ENCODE measurements around the gene GSTP1. TPM values are rescaled to one million over a fixed set of nuclear protein-coding genes. Genes with fewer than 3 reads are reported as not detected.
"Not testable (repeated sequence)": the region's sequence is repeated elsewhere in the genome, so short reads cannot be mapped to it uniquely, and the experiment has no call there.

Gene GSTP1
- total RNA-seq, 1 donor from 2014 or later: 436 TPM

GRCh38 chr11:67544616-67545242 is 38.9 kb upstream of the GSTP1 start:
- no peak overlapping the region for H3K27ac ChIP-seq
- H3K4me3 ChIP-seq: no peak overlapping the region
- no peaks in the 10 kb centered on the region for H4K20me1 ChIP-seq (ENCODE audit: low read depth)
- H3K9ac ChIP-seq: no peak overlapping the region
- Mint-ChIP-seq H3K27me3 (ENCODE audit: insufficient read depth, low read depth) (peaks cover 8% of the 10 kb centered on the region), H3K27ac (no peak overlapping the region), H3K9me3 (peaks cover 3% of the 10 kb centered on the region), H3K4me3 (no peak overlapping the region), H3K36me3 (no peaks in the 10 kb centered on the region), H3K4me1 (peaks cover 4% of the 10 kb centered on the region)
- no peak for DNase-seq (ENCODE audit: low spot score)
- no peaks in the 10 kb centered on the region for H3K79me2 ChIP-seq (ENCODE audit: low read depth)
- H2AFZ ChIP-seq (replicated peaks): peak overlapping the region; percentile 82
- H3K9me3 ChIP-seq (ENCODE audit: low read depth): no peaks in the 10 kb centered on the region
- H3F3A ChIP-seq (ENCODE audit: low read depth): peaks cover 4% of the 10 kb centered on the region
- TF ChIP-seq, protein P1, sequence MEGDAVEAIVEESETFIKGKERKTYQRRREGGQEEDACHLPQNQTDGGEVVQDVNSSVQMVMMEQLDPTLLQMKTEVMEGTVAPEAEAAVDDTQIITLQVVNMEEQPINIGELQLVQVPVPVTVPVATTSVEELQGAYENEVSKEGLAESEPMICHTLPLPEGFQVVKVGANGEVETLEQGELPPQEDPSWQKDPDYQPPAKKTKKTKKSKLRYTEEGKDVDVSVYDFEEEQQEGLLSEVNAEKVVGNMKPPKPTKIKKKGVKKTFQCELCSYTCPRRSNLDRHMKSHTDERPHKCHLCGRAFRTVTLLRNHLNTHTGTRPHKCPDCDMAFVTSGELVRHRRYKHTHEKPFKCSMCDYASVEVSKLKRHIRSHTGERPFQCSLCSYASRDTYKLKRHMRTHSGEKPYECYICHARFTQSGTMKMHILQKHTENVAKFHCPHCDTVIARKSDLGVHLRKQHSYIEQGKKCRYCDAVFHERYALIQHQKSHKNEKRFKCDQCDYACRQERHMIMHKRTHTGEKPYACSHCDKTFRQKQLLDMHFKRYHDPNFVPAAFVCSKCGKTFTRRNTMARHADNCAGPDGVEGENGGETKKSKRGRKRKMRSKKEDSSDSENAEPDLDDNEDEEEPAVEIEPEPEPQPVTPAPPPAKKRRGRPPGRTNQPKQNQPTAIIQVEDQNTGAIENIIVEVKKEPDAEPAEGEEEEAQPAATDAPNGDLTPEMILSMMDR (IDR thresholded peaks at IDR 0.05): no peak
- TF ChIP-seq EZH2phosphoT487 (IDR thresholded peaks at IDR 0.05) (no peak), EZH2 (IDR thresholded peaks at IDR 0.05) (no peak)
- H3K4me2 ChIP-seq: no peak overlapping the region
- peaks cover 6% of the 10 kb centered on the region for H3K4me1 ChIP-seq
- H3K36me3 ChIP-seq: no peaks in the 10 kb centered on the region
- H3K27me3 ChIP-seq: no peaks in the 10 kb centered on the region

- Mint-ChIP-seq H3K4me1 (peaks cover 4% of the 10 kb centered on the region), H3K36me3 (no peaks in the 10 kb centered on the region), H3K27ac (peak overlapping the region; percentile 30), H3K27me3 (ENCODE audit: insufficient read depth, low read depth) (peaks cover 8% of the 10 kb centered on the region), H3K9me3 (peaks cover 2% of the 10 kb centered on the region), H3K4me3 (no peak overlapping the region)
- TF ChIP-seq, protein P1 (IDR thresholded peaks at IDR 0.05): peak; percentile 20
- TF ChIP-seq EZH2 (IDR thresholded peaks at IDR 0.05): no peak
- TF ChIP-seq EZH2phosphoT487 (IDR thresholded peaks at IDR 0.05): no peak
- Histone ChIP-seq H3F3A (ENCODE audit: low read depth) (peaks cover 4% of the 10 kb centered on the region), H4K20me1 (ENCODE audit: low read depth) (no peaks in the 10 kb centered on the region), H3K36me3 (no peaks in the 10 kb centered on the region), H3K27me3 (no peaks in the 10 kb centered on the region), H3K79me2 (ENCODE audit: low read depth) (no peaks in the 10 kb centered on the region), H3K4me3 (no peak overlapping the region), H3K27ac (no peak overlapping the region), H3K4me1 (peaks cover 6% of the 10 kb centered on the region), H2AFZ (replicated peaks) (peak overlapping the region; percentile 82), H3K4me2 (no peak overlapping the region), H3K9me3 (ENCODE audit: low read depth) (no peaks in the 10 kb centered on the region), H3K9ac (no peak overlapping the region)
- DNase-seq (ENCODE audit: low spot score): peak; percentile 60
These were observed 38.3 kb upstream of the GSTP1 start for GRCh38 chr11:67545280-67545679.

DNA sequence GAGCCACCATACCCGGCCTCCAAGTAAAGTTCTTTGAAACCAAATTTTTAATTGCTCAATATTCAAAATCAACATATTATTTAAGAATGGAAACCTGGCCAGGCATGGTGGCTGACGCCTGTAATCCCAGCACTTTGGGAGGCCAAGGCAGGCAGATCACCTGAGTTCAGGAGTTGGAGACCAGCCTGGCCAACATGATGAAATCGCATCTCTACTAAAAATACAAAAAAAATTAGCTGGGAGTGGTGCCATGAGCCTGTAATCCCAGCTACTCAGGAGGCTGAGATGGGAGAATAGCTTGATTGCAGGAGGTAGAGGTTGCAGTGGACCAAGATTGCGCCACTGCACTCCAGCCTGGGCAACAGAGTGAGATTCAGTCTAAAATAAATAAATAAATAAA is 35.5 kb upstream of the GSTP1 start:
- H3K9ac ChIP-seq; H3K79me2 ChIP-seq (ENCODE audit: low read depth); H3K4me1 Mint-ChIP-seq; H2AFZ ChIP-seq (replicated peaks); H3K27me3 ChIP-seq; DNase-seq (ENCODE audit: low spot score); H3K4me2 ChIP-seq; H3K4me1 ChIP-seq; H4K20me1 ChIP-seq (ENCODE audit: low read depth); H3K9me3 ChIP-seq (ENCODE audit: low read depth); H3K36me3 Mint-ChIP-seq; H3K27ac Mint-ChIP-seq; H3F3A ChIP-seq (ENCODE audit: low read depth); H3K36me3 ChIP-seq; H3K4me3 Mint-ChIP-seq; H3K4me3 ChIP-seq; H3K27ac ChIP-seq: not testable (repeated sequence)
- Mint-ChIP-seq H3K27me3 (ENCODE audit: insufficient read depth, low read depth) (peaks cover 10% of the 10 kb centered on the region), H3K9me3 (peaks cover 20% of the 10 kb centered on the region)

GRCh38 chr11:67548555-67549110 is 35.0 kb upstream of the GSTP1 start:
- Mint-ChIP-seq H3K4me3 (no peak overlapping the region), H3K27me3 (ENCODE audit: insufficient read depth, low read depth) (peaks cover 10% of the 10 kb centered on the region), H3K9me3 (peaks cover 20% of the 10 kb centered on the region), H3K27ac (no peak overlapping the region), H3K4me1 (no peaks in the 10 kb centered on the region), H3K36me3 (no peaks in the 10 kb centered on the region)
- TF ChIP-seq, protein P1 (IDR thresholded peaks at IDR 0.05): no peak
- TF ChIP-seq EZH2phosphoT487 (IDR thresholded peaks at IDR 0.05) (no peak), EZH2 (IDR thresholded peaks at IDR 0.05) (no peak)
- H3K4me1 ChIP-seq: no peaks in the 10 kb centered on the region
- no peak overlapping the region for H3K9ac ChIP-seq
- no peak overlapping the region for H3K27ac ChIP-seq
- no peak for DNase-seq (ENCODE audit: low spot score)
- H2AFZ ChIP-seq (replicated peaks): no peak overlapping the region
- no peaks in the 10 kb centered on the region for H3K36me3 ChIP-seq
- H3F3A ChIP-seq (ENCODE audit: low read depth): no peaks in the 10 kb centered on the region
- no peak overlapping the region for H3K4me3 ChIP-seq
- H3K9me3 ChIP-seq (ENCODE audit: low read depth): no peaks in the 10 kb centered on the region
- H3K4me2 ChIP-seq: no peak overlapping the region
- H3K79me2 ChIP-seq (ENCODE audit: low read depth): no peaks in the 10 kb centered on the region
- H3K27me3 ChIP-seq: no peaks in the 10 kb centered on the region
- H4K20me1 ChIP-seq (ENCODE audit: low read depth): no peaks in the 10 kb centered on the region

Measured in neural progenitor cell (in vitro differentiated cells).